Effector memory CD8-positive, alpha-beta T cell (primary cell): ENCODE results near the gene SHISAL1.

ENCODE experiments used
- ATAC-seq: fragments of 150-1000 bp; cut with Tn5 transposase; replicated peaks from 2 replicates; pipeline ENCODE4 v1.10.0; 2021; ENCODE audit warnings: mild to moderate bottlenecking, moderate library complexity
- DNase-seq, 3 experiments: peaks; one replicate each; pipeline ENCODE4 v3.0.0; 2021
- H3K27ac Mint-ChIP-seq, 2 donors: one replicate each; pipeline ENCODE4 v1.8.0; 2022; ENCODE audit warnings: mild to moderate bottlenecking in 2 of 2, mixed read lengths in 2 of 2, moderate library complexity in 2 of 2
- H3K27me3 Mint-ChIP-seq, 2 donors: one replicate each; pipeline ENCODE4 v1.8.0; 2022; ENCODE audit warnings: mixed read lengths in 2 of 2
- H3K36me3 Mint-ChIP-seq: one replicate; pipeline ENCODE4 v1.8.0; 2022; ENCODE audit warnings: mild to moderate bottlenecking, moderate library complexity, mixed read lengths; ENCODE audit not compliant: insufficient read depth
- H3K4me1 Mint-ChIP-seq, 2 donors: one replicate each; pipeline ENCODE4 v1.8.0; 2022; ENCODE audit warnings: low read depth in 2 of 2, mixed read lengths in 2 of 2
- H3K4me3 Mint-ChIP-seq, 2 donors: one replicate each; pipeline ENCODE4 v1.8.0; 2022; ENCODE audit warnings: mild to moderate bottlenecking in 2 of 2, mixed read lengths in 2 of 2, moderate library complexity in 2 of 2
- H3K9me3 Mint-ChIP-seq, 2 donors: one replicate each; pipeline ENCODE4 v1.8.0; 2022; ENCODE audit warnings: mixed read lengths in 2 of 2

Gene SHISAL1

DNA sequence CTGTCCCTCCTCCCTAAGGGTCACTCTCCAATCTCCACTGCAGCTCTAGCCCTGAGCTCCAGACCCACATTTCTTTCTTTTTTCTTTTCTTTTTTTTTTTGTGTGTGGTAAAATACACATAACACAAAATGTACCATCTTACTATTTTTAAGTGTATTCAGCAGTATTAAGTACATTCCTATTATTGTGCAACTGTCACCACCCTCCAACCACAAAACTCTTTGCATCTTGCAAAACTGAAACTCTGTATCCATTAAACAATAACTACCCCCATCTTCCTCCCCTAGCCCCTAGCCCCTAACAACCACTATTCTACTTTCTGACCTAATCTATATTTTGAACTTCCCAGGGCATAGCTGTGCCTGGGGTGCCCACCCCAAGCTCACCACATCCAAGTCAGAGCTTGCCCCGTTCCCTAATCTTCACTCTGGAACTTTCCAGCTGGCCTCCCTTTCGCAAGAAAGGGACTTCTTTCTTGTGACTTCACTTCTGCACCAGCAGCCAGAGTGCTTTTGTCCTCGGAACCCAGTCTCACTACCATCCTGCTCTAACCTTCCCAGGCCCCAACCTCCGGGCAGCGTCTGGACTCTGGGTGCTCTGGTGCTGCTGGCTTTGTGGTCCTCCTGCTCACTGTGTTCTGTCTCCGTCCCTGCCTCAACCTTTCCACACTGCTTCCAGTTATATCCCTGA is 101.3 kb downstream of the SHISAL1 start:
- Mint-ChIP-seq H3K9me3 (peaks cover 3 to 8% of the 10 kb centered on the region in 2 donors), H3K36me3 (peaks cover 4% of the 10 kb centered on the region), H3K4me1 (peaks cover 8 to 14% of the 10 kb centered on the region in 2 donors), H3K27ac (peak overlapping the region in 1 of 2 donors; percentile 71), H3K27me3 (no peaks in the 10 kb centered on the region), H3K4me3 (no peak overlapping the region)
- DNase-seq (no peak), ATAC-seq (no peak)

DNA sequence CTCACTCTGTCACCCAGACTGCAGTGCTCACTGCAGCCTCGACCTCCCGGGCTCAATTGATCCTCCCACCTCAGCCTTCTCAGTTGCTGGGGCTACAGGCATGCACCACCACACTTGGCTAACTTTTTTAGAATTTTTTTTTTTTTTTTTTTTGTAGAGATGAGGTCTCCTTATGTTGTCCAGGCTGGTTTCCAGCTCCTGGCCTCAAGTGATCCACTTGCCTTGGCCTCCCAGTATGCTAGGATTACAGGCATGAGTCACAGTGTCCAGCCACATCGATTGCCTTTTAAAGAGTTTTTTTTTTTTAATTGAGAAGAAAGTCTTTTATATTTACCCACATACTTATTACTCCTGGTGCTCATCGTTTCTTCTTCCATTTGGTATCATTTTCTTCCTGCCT is 102.0 kb downstream of the SHISAL1 start:
- Mint-ChIP-seq H3K27me3 (no peaks in the 10 kb centered on the region), H3K9me3 (peaks cover 1 to 8% of the 10 kb centered on the region in 2 donors), H3K4me3 (no peak overlapping the region), H3K4me1 (peaks cover 8 to 14% of the 10 kb centered on the region in 2 donors), H3K27ac (peak overlapping the region in 1 of 2 donors; percentile 71), H3K36me3 (peaks cover 4% of the 10 kb centered on the region)
- ATAC-seq (no peak), DNase-seq (no peak)

DNA sequence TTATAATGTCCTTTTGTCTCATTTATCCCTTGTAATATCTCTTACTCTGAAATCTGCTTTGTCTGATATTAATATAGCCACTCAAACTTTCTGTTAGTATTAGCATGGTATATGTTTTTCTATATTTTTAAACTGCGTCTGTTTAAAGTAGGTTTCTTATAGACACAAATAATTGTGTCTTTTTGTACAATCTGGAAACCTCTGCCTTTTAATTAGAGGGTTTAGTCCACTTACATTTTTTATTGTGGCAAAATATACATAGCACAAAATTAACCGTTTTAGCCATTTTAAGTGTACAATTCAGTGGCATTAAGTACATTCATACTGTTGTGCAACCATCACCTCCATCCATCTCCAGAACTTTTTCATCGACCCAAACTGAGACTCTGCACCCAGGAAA is 103.4 kb downstream of the SHISAL1 start:
- peaks cover 11 to 14% of the 10 kb centered on the region in 2 donors for H3K4me1 Mint-ChIP-seq
- H3K27me3 Mint-ChIP-seq, result no peaks in the 10 kb centered on the region
- no peak for ATAC-seq
- peaks cover 5% of the 10 kb centered on the region for H3K36me3 Mint-ChIP-seq
- DNase-seq, result no peak
- peak overlapping the region in 1 of 2 donors; percentile 17 for H3K27ac Mint-ChIP-seq
- no peak overlapping the region for H3K4me3 Mint-ChIP-seq
- peaks cover 1 to 8% of the 10 kb centered on the region in 2 donors for H3K9me3 Mint-ChIP-seq

DNA sequence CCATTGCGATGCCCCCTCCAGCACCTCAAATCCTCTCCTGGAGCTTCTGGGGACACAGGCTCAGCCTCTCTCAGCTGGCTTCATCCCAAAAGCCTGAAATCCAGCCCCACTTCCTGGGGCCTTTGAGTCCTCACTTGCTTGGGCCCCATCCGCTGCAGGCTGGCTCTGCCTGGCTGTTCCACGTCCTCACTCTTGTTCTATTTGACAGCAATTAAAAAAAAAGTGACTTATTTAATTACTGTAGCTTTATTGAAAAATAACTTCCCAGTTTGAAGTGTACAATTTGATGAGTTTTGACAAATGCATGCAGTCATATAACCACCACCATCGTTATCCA is 104.8 kb downstream of the SHISAL1 start:
- peaks cover 9% of the 10 kb centered on the region for H3K36me3 Mint-ChIP-seq
- ATAC-seq (no peak), DNase-seq (no peak)
- peak overlapping the region; percentile 49 to 93 for H3K27ac Mint-ChIP-seq
- H3K4me1 Mint-ChIP-seq, result peaks cover 11 to 16% of the 10 kb centered on the region in 2 donors
- H3K4me3 Mint-ChIP-seq, result no peak overlapping the region
- no peaks in the 10 kb centered on the region for H3K27me3 Mint-ChIP-seq
- H3K9me3 Mint-ChIP-seq, result peaks cover 1 to 8% of the 10 kb centered on the region in 2 donors

DNA sequence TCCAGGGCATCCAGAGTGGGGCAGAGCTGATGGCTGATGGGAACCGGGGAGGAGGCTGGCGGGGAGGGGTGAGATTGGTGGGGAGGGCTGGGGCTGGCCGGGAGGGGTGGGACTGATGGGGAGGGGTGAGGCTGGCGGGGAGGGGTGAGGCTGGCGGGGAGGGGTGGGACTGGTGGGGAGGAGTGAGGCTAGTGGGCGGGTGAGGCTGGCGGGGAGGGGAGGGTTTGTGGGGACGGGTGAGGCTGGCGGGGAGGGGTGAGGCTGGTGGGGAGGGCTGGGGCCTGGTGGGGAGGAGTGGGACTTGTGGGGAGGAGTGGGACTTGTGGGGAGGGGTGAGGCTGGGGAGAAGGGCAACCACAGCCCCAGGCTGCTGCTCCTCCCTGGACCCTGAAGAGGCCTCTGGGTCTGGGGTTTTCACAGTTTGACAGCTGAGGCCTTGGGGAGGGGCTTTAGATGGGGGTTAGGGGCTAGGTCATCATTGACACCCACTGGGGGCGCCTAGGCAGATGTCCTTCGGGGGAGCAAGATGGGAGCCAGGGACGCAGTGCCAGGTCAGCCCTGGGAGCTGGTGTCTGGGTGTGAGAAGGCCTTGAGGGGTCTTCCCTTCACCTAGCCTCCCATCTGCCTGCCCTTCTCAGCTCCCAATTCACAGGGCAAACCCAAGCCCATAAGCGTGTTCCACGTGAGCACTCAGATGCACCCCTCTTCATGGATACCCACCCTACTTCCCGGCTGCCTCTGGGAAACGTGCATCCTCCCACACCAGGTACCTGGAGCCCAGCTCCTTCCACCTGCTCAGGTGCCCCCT is 105.4 kb downstream of the SHISAL1 start:
- H3K4me1 Mint-ChIP-seq, result peaks cover 12 to 20% of the 10 kb centered on the region in 2 donors
- H3K36me3 Mint-ChIP-seq, result peaks cover 14% of the 10 kb centered on the region
- peaks cover 1 to 8% of the 10 kb centered on the region in 2 donors for H3K9me3 Mint-ChIP-seq
- DNase-seq (no peak), ATAC-seq (no peak)
- no peaks in the 10 kb centered on the region for H3K27me3 Mint-ChIP-seq
- H3K27ac Mint-ChIP-seq, result peak overlapping the region; percentile 49 to 93
- no peak overlapping the region for H3K4me3 Mint-ChIP-seq

DNA sequence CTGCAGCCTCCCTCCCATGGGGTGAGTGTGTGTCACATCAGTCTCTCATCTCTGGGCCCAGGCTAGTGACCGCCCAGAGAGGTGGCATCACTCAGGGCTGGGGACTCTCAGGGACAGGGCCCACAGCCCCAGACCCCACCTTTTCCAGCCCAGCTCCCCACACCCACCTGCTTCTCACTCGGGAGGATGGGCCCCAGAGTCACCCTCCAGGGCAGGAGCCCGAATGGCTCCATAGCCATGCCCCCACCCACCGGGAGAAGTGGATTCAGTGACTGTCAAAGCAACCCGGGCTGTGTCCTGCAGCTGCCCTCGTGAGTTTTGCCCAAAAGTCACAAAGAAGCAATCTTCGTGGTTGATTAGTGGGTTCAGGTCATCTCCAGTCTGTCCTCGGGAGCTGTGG is 106.1 kb downstream of the SHISAL1 start:
- Mint-ChIP-seq H3K4me3 (no peak overlapping the region), H3K9me3 (peaks cover 1 to 8% of the 10 kb centered on the region in 2 donors), H3K4me1 (peaks cover 12 to 20% of the 10 kb centered on the region in 2 donors), H3K27me3 (no peaks in the 10 kb centered on the region), H3K27ac (peak overlapping the region; percentile 20 to 93), H3K36me3 (peaks cover 19% of the 10 kb centered on the region)
- ATAC-seq (no peak), DNase-seq (no peak)

DNA sequence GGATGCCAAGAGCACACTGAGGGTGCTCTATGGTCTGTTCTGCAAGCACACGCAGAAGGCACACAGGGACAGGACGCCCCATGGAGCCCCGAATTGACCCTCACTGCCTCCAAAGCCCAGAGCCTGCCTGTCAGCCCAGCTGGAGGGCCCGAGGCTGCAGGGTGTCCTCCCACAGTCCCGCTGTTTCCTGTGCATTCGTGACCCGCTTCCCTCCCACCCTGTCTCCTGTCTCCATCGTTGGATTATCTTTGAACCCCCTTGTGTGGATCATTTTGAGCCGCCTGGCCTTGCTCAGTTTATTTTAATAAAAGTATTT is 106.5 kb downstream of the SHISAL1 start:
- Mint-ChIP-seq H3K36me3 (peaks cover 19% of the 10 kb centered on the region), H3K27ac (peak overlapping the region in 1 of 2 donors; percentile 20), H3K4me3 (no peak overlapping the region), H3K9me3 (peaks cover 1 to 8% of the 10 kb centered on the region in 2 donors), H3K27me3 (no peaks in the 10 kb centered on the region), H3K4me1 (peaks cover 12 to 20% of the 10 kb centered on the region in 2 donors)
- DNase-seq (no peak), ATAC-seq (no peak)

DNA sequence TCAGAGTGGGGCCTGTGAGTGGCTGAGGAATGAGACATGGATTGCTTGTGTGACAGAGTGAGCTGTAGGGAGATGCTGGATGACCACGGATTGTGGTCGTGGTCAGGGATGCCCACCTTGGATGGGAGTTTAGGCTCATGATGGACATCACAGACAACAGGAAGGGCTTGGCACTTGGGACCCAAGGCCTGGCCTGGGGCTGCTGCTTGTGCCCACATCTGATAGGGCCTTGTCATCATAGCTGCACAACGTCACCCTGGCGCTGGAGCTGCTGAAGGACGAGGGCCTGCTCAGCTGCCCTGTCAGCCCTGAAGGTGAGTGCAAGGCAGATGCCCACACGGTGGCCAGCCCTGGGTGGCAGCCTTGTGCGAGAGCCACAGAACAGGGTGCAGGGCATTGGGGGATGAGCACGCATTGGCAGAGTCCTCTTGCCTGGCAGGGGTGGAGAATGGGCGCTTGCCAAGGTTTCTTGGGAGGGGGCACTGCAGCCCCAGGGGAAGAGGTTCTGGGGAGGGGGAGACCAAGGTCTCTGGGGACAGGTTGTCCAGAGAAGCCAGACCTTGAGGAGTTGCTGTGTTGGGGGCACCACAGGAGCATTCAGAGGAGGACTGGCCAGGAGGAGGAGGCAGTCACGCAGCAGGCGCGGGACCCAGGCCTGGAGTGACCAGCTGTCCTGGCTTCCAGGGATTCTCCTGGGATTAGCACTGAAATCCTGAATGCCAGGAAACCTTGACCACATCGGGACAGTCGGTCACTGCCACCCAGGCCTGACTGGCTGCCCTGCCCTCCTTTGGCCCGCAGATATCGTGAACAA is 107.0 kb downstream of the SHISAL1 start:
- Mint-ChIP-seq H3K9me3 (peaks cover 1 to 8% of the 10 kb centered on the region in 2 donors), H3K27ac (peak overlapping the region in 1 of 2 donors; percentile 68), H3K4me1 (peaks cover 14 to 24% of the 10 kb centered on the region in 2 donors), H3K27me3 (no peaks in the 10 kb centered on the region), H3K4me3 (no peak overlapping the region), H3K36me3 (peaks cover 19% of the 10 kb centered on the region)
- ATAC-seq (no peak), DNase-seq (no peak)

DNA sequence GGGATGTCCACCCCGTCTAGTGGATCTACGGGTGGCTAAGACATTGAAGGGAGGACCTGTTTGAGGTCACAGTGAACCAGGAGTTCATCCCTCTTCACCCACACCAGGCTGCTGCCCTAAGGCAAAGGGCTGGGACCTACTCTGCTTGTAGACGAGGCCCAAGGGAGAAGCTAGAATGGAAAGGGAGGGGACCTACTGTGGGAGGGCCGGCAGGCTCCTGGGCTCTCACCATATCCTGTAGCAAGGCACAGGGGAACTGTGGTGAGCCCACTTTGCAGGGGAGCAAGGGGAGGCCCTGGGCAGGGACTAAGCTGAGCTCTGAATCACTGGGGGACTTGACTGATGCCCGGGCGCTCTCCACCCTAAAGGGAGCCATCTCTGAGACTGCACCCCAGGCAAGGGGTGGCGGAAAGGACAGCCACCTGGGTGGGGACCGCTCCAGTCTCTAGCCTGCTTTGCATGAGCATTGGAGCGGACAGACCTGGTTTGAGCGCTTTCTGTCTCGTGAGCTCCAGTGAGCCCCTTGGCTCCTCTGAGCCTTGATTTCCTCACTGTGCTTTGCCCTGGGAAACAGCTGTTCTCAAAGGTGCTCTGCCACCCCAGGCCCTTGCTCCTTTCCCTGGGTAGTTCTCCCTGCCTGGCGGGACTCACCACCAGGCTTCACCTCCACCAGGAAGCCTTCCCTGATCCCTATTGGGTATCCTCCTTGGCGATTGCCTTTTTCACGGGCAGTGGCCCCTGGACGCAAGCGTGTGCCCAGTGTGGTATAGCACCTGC is 107.8 kb downstream of the SHISAL1 start:
- Mint-ChIP-seq H3K36me3 (peaks cover 19% of the 10 kb centered on the region), H3K27ac (peak overlapping the region in 1 of 2 donors; percentile 68), H3K4me1 (peaks cover 17 to 28% of the 10 kb centered on the region in 2 donors), H3K4me3 (no peak overlapping the region), H3K9me3 (peaks cover 1 to 7% of the 10 kb centered on the region in 2 donors), H3K27me3 (no peaks in the 10 kb centered on the region)
- ATAC-seq (no peak), DNase-seq (no peak)

DNA sequence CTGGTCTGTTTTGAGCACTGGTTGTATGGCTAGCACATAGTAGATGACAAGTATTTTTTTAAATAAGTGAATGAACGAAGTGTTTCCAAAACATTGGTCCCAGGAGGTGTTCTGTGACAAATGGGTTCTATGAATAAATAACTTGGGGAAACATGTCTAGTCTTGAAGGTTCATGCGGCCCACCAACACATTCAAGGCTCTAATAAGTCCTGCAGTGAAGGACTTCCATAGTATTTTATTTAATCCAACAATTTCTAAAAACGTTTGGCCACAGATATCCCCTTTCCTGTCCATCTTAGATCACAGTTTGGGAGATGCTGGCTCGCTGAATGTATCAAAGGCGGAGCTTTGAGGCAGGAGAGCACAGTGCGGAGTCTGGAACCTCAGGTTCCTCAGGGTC is 109.5 kb downstream of the SHISAL1 start:
- Mint-ChIP-seq H3K4me1 (peaks cover 26 to 29% of the 10 kb centered on the region in 2 donors), H3K36me3 (peaks cover 23% of the 10 kb centered on the region), H3K9me3 (no peaks in the 10 kb centered on the region), H3K4me3 (no peak overlapping the region), H3K27me3 (no peaks in the 10 kb centered on the region), H3K27ac (peak overlapping the region in 1 of 2 donors; percentile 53)
- no peak for DNase-seq
- ATAC-seq, result no peak

DNA sequence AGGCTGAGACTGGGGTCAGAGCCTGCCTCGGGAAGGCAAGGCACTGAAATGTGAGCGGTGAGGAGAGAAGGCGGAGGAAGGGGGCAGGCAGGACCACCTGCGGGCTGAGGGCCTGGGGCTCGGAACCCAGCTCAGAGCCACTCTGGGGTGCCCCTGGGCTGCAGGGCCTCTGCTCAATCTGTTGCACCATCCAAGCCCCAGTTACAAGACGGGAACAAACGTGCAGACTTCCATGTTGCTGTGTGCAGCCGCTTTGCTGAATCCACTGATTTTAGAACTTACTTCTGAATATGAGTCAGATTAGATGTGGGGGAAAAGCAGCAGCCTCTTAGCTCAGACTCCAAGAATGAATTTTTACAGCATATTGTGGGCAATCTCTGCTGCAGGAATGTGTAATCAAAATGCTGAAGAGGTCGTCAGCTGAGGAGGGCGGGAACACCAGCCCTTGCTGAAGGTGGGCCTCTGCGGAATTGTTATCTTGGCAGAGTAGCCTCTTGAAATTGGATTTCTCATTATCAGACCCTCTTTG is 110.4 kb downstream of the SHISAL1 start:
- Mint-ChIP-seq H3K4me1 (peaks cover 21 to 22% of the 10 kb centered on the region in 2 donors), H3K9me3 (no peaks in the 10 kb centered on the region), H3K36me3 (peaks cover 22% of the 10 kb centered on the region), H3K4me3 (no peak overlapping the region), H3K27ac (peak overlapping the region in 1 of 2 donors; percentile 44), H3K27me3 (no peaks in the 10 kb centered on the region)
- DNase-seq (no peak), ATAC-seq (no peak)

DNA sequence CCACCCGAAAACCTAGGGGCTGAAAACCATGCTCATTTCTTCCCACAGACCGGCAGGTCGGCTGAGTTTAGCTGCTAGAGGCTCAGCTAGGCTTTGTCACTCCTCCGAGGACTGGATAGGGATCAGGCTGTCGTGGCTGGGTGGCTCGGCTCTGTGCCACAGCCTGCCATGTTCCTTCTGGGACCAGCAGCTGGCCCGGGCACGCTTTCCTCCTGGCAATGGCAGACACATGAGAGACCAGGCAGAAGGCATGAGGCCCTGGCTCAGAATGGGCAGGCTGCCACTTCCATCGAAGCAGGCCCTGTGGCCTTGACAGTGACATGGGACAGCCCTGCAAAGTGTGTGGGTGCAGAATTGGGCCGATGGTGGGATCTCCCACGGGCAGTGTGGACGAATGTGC is 111.1 kb downstream of the SHISAL1 start:
- ATAC-seq (no peak), DNase-seq (no peak)
- Mint-ChIP-seq H3K4me1 (peaks cover 21 to 22% of the 10 kb centered on the region in 2 donors), H3K9me3 (no peaks in the 10 kb centered on the region), H3K4me3 (no peak overlapping the region), H3K36me3 (peaks cover 22% of the 10 kb centered on the region), H3K27ac (peak overlapping the region; percentile 44 to 82), H3K27me3 (no peaks in the 10 kb centered on the region)
